Measurements from ENCODE around the gene XIST.
"Not testable (repeated sequence)": the region's sequence is repeated elsewhere in the genome, so short reads cannot be mapped to it uniquely, and the experiment has no call there.

Gene XIST

GRCh38 chrX:73852467-73852866, at the start of gene XIST:
Gene XIST (minus strand): TSS chrX:73852714.
- DNase-seq (ENCODE audit: low read depth), result no peak

GRCh38 chrX:73898315-73898714, 45.8 kb upstream of the XIST start:
- DNase-seq (ENCODE audit: low read depth), result not testable (repeated sequence)

GRCh38 chrX:73892515-73893090, 40.1 kb upstream of the XIST start:
- not testable (repeated sequence) for DNase-seq (ENCODE audit: low read depth)

GRCh38 chrX:73882260-73882659, 29.7 kb upstream of the XIST start:
- not testable (repeated sequence) for DNase-seq (ENCODE audit: low read depth)

GRCh38 chrX:73877687-73878086, 25.2 kb upstream of the XIST start:
- peak; percentile 2 for DNase-seq (ENCODE audit: low read depth)

GRCh38 chrX:73876911-73877310, 24.4 kb upstream of the XIST start:
- no peak for DNase-seq (ENCODE audit: low read depth)

- no peak for DNase-seq (ENCODE audit: low read depth)
Observed at GRCh38 chrX:73868916-73869315, 16.4 kb upstream of the XIST start.

GRCh38 chrX:73867144-73867543, 14.6 kb upstream of the XIST start:
- DNase-seq (ENCODE audit: low read depth), result no peak

- no peak for DNase-seq (ENCODE audit: low read depth)
Observed at GRCh38 chrX:73863852-73864251, 11.3 kb upstream of the XIST start.

- DNase-seq (ENCODE audit: low read depth), result no peak
Observed at GRCh38 chrX:73863268-73863667, 10.8 kb upstream of the XIST start.

- no peak for DNase-seq (ENCODE audit: low read depth)
Observed at GRCh38 chrX:73859622-73860021, 7.1 kb upstream of the XIST start.

- peak; percentile 68 for DNase-seq (ENCODE audit: low read depth)
Observed at GRCh38 chrX:73855546-73855945, 3.0 kb upstream of the XIST start.

- no peak for DNase-seq (ENCODE audit: low read depth)
Observed at GRCh38 chrX:73852022-73852421, 492 bp downstream of the XIST start.

- DNase-seq (ENCODE audit: low read depth), result no peak
Observed at GRCh38 chrX:73851014-73852009, 1.2 kb downstream of the XIST start.

GRCh38 chrX:73850124-73851013, 2.1 kb downstream of the XIST start:
- peak; percentile 19 for DNase-seq (ENCODE audit: low read depth)

- DNase-seq (ENCODE audit: low read depth), result no peak
Observed at GRCh38 chrX:73849073-73849472, 3.4 kb downstream of the XIST start.

GRCh38 chrX:73847991-73848390, 4.5 kb downstream of the XIST start:
- no peak for DNase-seq (ENCODE audit: low read depth)

GRCh38 chrX:73847100-73847499, 5.4 kb downstream of the XIST start:
- no peak for DNase-seq (ENCODE audit: low read depth)

GRCh38 chrX:73842541-73843234, 9.8 kb downstream of the XIST start:
- no peak for DNase-seq (ENCODE audit: low read depth)

GRCh38 chrX:73841337-73841736, 11.2 kb downstream of the XIST start:
- no peak for DNase-seq (ENCODE audit: low read depth)

GRCh38 chrX:73840120-73840924, 12.2 kb downstream of the XIST start:
- DNase-seq (ENCODE audit: low read depth), result no peak
